NCI-H1092 treated with DMSO at 0.1 percent for 48 hours (cell line): ENCODE data around the gene IGFL2.
"Not testable (repeated sequence)": the region's sequence is repeated elsewhere in the genome, so short reads cannot be mapped to it uniquely, and the experiment has no call there.

Experiments used
- DNase-seq: peaks from one replicate; lab custom pipeline; 2025; lab: John Stamatoyannopoulos, UW

The IGFL2 gene

DNA sequence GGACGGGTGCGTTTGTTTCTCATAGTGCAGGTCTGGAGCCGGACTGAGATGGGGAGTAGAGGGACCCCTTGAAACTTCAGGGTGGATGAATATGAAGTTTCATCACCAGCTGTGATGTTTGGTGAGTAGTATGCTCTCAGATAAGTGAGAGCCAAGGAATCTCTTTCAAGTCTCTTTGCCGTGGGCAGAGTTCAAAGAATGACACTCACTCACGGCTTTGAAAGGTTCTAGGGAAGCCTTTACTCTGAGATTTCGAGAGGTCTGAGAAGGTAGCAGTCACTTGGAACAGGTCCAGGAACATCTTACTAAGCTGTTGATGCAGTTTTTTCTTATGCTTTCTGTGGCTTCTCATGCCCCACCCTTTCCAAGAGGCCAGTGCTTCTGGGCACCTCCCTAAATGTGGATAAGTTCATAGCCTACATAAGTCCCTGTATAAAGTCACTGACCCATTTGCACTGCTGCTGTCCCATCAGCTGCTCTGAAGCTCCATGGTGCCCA lies at the start of gene IGFL2:
IGFL2 (plus strand) TSS at position 448 of the 498 bp plus-strand sequence; CDS start at position 489, 41 bp downstream.
- DNase-seq, result no peak

DNA sequence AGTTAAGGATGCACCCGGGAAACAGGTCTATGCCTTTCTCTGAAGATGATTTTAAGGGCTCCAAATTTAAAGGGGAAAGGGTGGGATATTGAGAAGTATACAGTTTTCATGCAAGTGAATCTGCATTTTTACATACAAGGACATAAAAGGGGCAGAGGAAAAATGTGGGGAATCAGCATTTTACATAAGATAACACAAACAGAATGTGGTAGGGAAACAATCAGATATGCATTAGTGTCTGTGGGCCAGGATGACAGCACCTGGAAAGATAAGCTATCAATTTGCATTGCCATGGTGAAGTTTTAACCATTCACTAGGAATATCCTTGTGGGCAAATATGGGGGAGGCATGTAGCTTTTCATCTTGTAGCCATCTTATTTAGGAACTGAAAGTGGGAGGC lies 47.7 kb upstream of the IGFL2 start:
- DNase-seq, result no peak

GRCh38 chr19:46101293-46101692 lies 46.7 kb upstream of the IGFL2 start:
- DNase-seq, result no peak

DNA sequence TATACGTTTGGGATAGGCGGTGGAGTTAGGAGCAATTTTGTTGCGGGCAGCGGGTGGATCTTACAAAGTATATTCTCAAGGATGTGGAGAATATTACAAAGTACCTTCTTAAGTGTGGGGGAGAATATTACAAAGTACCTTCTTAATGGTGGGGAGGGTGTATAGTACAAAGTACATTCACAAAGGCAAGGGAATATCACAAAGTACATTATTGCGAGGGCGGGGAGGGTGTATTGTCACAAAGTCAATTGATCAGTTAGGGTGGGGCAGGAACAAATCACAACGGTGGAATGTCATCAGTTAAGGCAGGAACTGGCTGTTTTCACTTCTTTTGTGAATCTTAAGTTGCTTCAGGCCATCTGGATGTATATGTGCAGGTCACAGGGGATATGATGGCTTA lies 45.7 kb upstream of the IGFL2 start:
- not testable (repeated sequence) for DNase-seq

DNA sequence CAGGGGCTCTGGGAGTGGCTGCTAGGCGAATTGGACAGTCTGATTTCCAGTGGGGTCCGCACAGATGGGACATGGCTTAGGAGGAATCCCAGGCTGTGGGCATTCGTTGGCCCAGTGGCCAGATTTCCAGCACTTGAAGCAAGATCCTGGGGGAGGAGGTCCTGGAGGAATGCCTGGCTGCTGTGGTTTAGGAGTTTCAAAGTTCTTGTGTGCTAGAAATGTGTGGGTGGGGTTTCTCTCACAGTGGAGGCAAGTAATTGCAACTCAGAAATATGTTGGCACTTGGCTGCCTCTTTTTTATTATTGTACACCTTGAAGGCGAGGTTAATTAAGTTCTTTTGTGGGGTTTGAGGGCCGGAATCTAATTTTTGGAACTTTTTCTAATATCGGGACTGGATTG lies 40.7 kb upstream of the IGFL2 start:
- DNase-seq, result no peak

GRCh38 chr19:46109876-46110275 lies 38.2 kb upstream of the IGFL2 start:
- no peak for DNase-seq

- DNase-seq, result no peak
These were observed 36.7 kb upstream of the IGFL2 start for GRCh38 chr19:46111376-46111775.

GRCh38 chr19:46112527-46112926 lies 35.5 kb upstream of the IGFL2 start:
- DNase-seq, result no peak

DNA sequence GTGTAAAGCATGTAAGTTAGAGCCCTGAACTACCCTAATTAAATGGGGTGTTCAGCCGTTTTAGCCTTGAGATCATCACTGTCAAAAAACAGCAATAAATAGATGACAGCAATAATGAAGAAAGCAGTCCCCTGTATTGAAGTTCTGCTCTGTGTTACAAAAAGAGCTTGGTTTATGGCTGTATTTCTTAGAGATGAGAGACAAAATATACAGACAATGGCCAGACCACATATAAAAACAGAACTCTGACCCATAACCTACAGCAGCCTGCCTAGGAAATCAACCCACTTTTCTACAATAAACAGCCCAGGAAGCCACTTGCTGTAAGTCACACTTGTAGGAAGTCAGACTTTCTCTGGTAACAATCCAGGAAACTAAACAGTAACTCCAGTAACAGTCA lies 34.3 kb upstream of the IGFL2 start:
- DNase-seq, result no peak

GRCh38 chr19:46115396-46116106 lies 32.5 kb upstream of the IGFL2 start:
- DNase-seq, result no peak

- no peak for DNase-seq
These were observed 31.9 kb upstream of the IGFL2 start for GRCh38 chr19:46116121-46116520.

- no peak for DNase-seq
These were observed 29.9 kb upstream of the IGFL2 start for GRCh38 chr19:46118136-46118535.

GRCh38 chr19:46124638-46125115 lies 23.4 kb upstream of the IGFL2 start, which contains the start of gene IGFL3:
TSS of gene IGFL3 (minus strand) at chr19:46124688. CDS start at chr19:46124649, 39 bp downstream.
- no peak for DNase-seq

GRCh38 chr19:46125447-46125846 lies 22.6 kb upstream of the IGFL2 start:
- DNase-seq, result no peak

GRCh38 chr19:46126086-46126580 lies 21.9 kb upstream of the IGFL2 start:
- DNase-seq, result no peak

GRCh38 chr19:46131485-46132143 lies 16.4 kb upstream of the IGFL2 start:
- no peak for DNase-seq

DNA sequence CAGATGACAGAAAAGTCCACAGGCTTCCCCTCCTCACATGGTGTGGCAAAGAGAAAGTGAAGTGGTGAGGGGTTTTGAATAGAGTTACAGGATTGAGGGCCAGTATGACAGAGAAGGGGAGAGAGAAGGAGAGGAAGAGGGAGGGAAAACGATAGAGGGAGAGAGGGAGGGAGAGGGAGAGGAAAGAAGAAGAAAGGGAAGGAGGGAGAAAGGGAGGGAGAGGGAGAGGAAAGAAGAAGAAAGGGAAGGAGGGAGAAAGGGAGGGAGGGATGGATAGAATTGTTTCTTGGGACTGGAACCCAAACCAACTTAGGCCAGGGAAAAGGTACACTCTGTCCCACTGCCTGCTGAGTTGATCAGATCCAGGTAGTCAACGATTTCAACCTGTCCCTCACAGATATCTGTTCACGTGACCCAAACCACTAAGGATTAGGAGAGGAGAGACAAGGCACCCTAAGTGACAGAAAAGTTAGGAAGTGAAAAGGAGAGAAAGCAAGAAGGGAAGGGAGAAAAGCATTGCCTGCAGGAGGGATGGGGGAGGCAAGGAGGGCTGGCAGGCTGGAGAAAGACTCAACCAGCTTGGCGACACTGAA lies 15.4 kb upstream of the IGFL2 start:
- no peak for DNase-seq

- DNase-seq, result peak; percentile 55
These were observed 14.9 kb upstream of the IGFL2 start for GRCh38 chr19:46133101-46133627.

GRCh38 chr19:46133777-46134241 lies 14.2 kb upstream of the IGFL2 start:
- no peak for DNase-seq

GRCh38 chr19:46134527-46134926 lies 13.5 kb upstream of the IGFL2 start:
- no peak for DNase-seq

- no peak for DNase-seq
These were observed 10.0 kb upstream of the IGFL2 start for GRCh38 chr19:46137915-46138473.

DNA sequence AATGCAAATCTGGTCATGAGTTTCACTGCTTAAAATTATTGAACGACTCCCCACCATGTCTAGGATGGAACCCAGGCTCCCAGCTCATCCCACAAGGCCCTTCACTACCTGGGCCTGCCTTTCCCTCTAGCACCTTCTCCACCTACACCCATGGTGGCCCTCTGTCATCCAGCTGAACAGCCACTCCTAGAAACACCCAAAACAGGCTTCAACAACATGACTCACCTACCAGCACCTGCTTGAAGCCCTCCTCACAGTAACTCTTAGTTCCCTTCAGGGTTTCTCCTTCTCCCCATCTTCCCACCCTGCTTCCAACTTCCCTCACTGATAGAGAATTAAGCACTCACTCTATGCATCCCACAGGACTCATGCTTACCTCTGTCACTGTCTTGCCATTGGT lies 6.6 kb upstream of the IGFL2 start:
- DNase-seq, result no peak
